ENCODE results near the gene PRLH.

GRCh38 chr2:237533668-237534161 lies 32.7 kb upstream of the PRLH start:
- TF ChIP-seq CTCF (IDR thresholded peaks at IDR 0.05; ENCODE audit: insufficient read depth, low read length, poor library complexity, severe bottlenecking) (no peak), EZH2phosphoT487 (conservative IDR thresholded peaks at IDR 0.05; ENCODE audit: low read length) (no peak)

Measured in SU-DHL-6 (cell line).